HuH-7 (cell line): ENCODE data around the gene DOCK3.

Experiments
- DNase-seq: peaks from one replicate; pipeline ENCODE4 v3.0.0; 2011; ENCODE audit warnings: low spot score

Gene DOCK3

GRCh38 chr3:51422211-51422610 lies 747.5 kb downstream of the DOCK3 start:
- no peak for DNase-seq

GRCh38 chr3:51426921-51427320 lies 752.2 kb downstream of the DOCK3 start:
- no peak for DNase-seq

DNA sequence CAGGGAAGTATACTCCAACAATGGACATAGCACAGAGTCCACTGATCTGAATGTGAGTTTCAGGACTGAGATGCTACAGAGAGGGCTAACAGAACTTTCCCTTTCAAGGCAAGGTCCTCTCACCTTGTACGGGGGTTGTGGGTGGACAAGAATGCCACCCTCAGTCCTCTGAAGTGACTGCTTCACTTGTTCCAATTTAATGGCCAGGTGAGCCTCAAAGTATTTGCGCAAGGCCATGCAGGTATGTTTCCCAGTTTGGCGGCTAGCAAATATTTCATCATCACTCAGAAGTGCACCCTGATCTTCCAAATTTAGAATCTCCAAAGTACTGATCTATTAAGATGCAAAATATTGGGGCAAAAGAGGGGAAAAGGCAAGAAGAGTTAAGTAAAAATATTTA lies 754.4 kb downstream of the DOCK3 start:
- DNase-seq: no peak
